ENCODE results near the gene ZNF429.

The ZNF429 gene

DNA sequence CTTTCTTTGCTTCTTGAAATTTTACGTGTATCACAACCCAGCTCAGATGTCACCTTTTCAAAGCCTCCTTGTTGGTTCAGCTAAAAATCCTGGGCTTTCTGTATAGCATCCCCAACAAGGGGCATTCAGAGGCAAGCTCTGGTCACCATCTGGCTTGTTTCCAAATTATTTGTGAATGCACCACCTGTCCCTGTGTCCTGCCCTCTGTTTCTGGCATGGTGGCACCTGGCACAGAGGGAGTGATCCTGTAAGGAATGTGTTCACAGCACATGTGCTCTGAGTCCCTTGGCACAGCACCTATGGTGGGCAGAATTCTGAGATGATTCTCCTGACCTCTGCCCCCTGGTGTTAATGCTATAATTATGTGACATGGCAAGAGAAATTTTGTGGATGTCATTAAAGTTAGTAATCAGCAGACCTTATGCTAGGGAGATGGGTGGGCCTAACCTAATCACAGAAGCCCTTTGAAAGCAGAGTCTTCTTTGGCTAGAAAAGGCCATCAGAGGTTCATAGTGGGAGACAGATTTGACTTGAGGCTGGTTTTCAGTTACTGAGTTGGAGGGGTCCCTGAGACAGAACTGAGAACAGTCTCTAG, 76.3 kb downstream of the ZNF429 start:
- no peak for TF ChIP-seq CTCF (IDR thresholded peaks at IDR 0.05; ENCODE audit: insufficient read depth, low read depth, low read length, missing control alignments)
- DNase-seq (ENCODE audit: low read depth): no peak
- H3K4me3 ChIP-seq (ENCODE audit: low read length): no peak overlapping the region

- no peak overlapping the region for H3K4me3 ChIP-seq (ENCODE audit: low read length)
- DNase-seq (ENCODE audit: low read depth): no peak
- TF ChIP-seq CTCF (IDR thresholded peaks at IDR 0.05; ENCODE audit: insufficient read depth, low read depth, low read length, missing control alignments): no peak
These were observed 79.1 kb downstream of the ZNF429 start for GRCh38 chr19:21584537-21584936.

DNA sequence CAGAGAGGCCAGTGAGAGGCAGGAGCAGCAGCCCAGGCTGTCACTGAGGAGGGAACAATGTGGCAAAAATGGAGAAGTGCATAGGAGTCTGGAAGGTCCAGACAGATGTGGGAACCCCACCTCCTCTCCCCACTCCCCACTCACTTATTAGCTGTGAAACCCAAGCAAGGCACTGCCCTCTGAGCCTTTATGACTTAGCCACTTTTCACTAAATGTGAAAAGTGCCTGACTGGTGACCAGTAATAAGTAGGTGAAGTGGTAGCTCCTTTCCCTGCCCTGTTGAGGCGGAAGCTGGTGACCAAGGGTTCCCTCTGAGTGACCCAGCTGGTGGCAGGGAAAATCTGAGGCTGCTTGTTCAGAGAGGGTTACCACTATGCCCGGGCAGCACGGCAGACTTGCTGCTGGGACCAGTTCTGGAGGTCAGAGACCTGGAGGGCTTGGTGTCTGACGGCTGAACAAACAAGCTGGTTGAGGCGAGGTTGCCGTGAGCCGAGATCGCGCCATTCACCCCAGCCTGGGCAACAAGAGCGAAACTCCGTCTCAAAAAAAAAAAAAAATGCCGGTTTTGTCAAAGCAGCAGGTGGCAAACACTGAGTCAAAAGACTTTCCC, 80.0 kb downstream of the ZNF429 start:
- TF ChIP-seq CTCF (IDR thresholded peaks at IDR 0.05; ENCODE audit: insufficient read depth, low read depth, low read length, missing control alignments): no peak
- no peak for DNase-seq (ENCODE audit: low read depth)
- H3K4me3 ChIP-seq (ENCODE audit: low read length): no peak overlapping the region

- TF ChIP-seq CTCF (IDR thresholded peaks at IDR 0.05; ENCODE audit: insufficient read depth, low read depth, low read length, missing control alignments): no peak
- peak overlapping the region; percentile 20 for H3K4me3 ChIP-seq (ENCODE audit: low read length)
- no peak for DNase-seq (ENCODE audit: low read depth)
These were observed 81.1 kb downstream of the ZNF429 start for GRCh38 chr19:21586311-21587116.

GRCh38 chr19:21587117-21587461, 81.7 kb downstream of the ZNF429 start:
- no peak for TF ChIP-seq CTCF (IDR thresholded peaks at IDR 0.05; ENCODE audit: insufficient read depth, low read depth, low read length, missing control alignments)
- H3K4me3 ChIP-seq (ENCODE audit: low read length): peak overlapping the region; percentile 20

GRCh38 chr19:21587549-21587948, 82.1 kb downstream of the ZNF429 start:
- TF ChIP-seq CTCF (IDR thresholded peaks at IDR 0.05; ENCODE audit: insufficient read depth, low read depth, low read length, missing control alignments): no peak
- DNase-seq (ENCODE audit: low read depth): no peak
- H3K4me3 ChIP-seq (ENCODE audit: low read length): no peak overlapping the region

More at GRCh38 chr19:21587117-21587461, 81.7 kb downstream of the ZNF429 start:
- no peak for DNase-seq (ENCODE audit: low read depth)

Measured in epithelial cell of esophagus (primary cell).